NOMO-1 (cell line): Measurements from ENCODE around the gene HCAR1.
"Not testable (repeated sequence)": the region's sequence is repeated elsewhere in the genome, so short reads cannot be mapped to it uniquely, and the experiment has no call there.

Experiments
- DNase-seq, 2 experiments: peaks; one replicate each; lab custom pipeline; 2025; ENCODE audit not compliant: unreplicated experiment in 2 of 2; lab: John Stamatoyannopoulos, UW

Gene HCAR1

GRCh38 chr12:122722387-122722786 is 8.3 kb downstream of the HCAR1 start:
- DNase-seq, result peak; percentile 21 to 50

- no peak for DNase-seq
These were observed 9.5 kb downstream of the HCAR1 start for GRCh38 chr12:122721057-122721545.

GRCh38 chr12:122716658-122717057 is 14.0 kb downstream of the HCAR1 start, which contains the start of gene HCAR3:
HCAR3 (minus strand) TSS chr12:122716811; CDS start chr12:122716737, 74 bp downstream.
- DNase-seq, result peak; percentile 38 to 82

GRCh38 chr12:122715211-122715610 is 15.4 kb downstream of the HCAR1 start:
- DNase-seq, result not testable (repeated sequence)

- not testable (repeated sequence) for DNase-seq
These were observed 17.0 kb downstream of the HCAR1 start for GRCh38 chr12:122713491-122714188.

- peak; percentile 75 to 85 for DNase-seq
These were observed 19.4 kb downstream of the HCAR1 start for GRCh38 chr12:122711266-122711665.

GRCh38 chr12:122710341-122710740 is 20.3 kb downstream of the HCAR1 start:
- not testable (repeated sequence) for DNase-seq

- not testable (repeated sequence) for DNase-seq
These were observed 21.4 kb downstream of the HCAR1 start for GRCh38 chr12:122709287-122709686.

GRCh38 chr12:122703841-122704240 is 26.8 kb downstream of the HCAR1 start:
- not testable (repeated sequence) for DNase-seq

- peak; percentile 75 to 96 for DNase-seq
These were observed 27.6 kb downstream of the HCAR1 start, which contains the start of gene HCAR2 for GRCh38 chr12:122702890-122703611. HCAR2 (minus strand) TSS chr12:122703357; CDS start chr12:122703283, 74 bp downstream.

GRCh38 chr12:122701481-122701880 is 29.2 kb downstream of the HCAR1 start:
- DNase-seq, result not testable (repeated sequence)

GRCh38 chr12:122700038-122700710 is 30.5 kb downstream of the HCAR1 start:
- DNase-seq, result not testable (repeated sequence)

- not testable (repeated sequence) for DNase-seq
These were observed 33.7 kb downstream of the HCAR1 start for GRCh38 chr12:122696922-122697321.

GRCh38 chr12:122691566-122691965 is 39.1 kb downstream of the HCAR1 start:
- DNase-seq, result no peak

GRCh38 chr12:122688291-122688690 is 42.4 kb downstream of the HCAR1 start:
- no peak for DNase-seq

GRCh38 chr12:122687086-122687485 is 43.6 kb downstream of the HCAR1 start:
- DNase-seq, result no peak

GRCh38 chr12:122686538-122686937 is 44.1 kb downstream of the HCAR1 start:
- DNase-seq, result no peak

GRCh38 chr12:122684297-122684813 is 46.3 kb downstream of the HCAR1 start:
- DNase-seq, result no peak

- peak; percentile 64 to 94 for DNase-seq
These were observed 48.8 kb downstream of the HCAR1 start for GRCh38 chr12:122681814-122682213.

- DNase-seq, result not testable (repeated sequence)
These were observed 49.7 kb downstream of the HCAR1 start for GRCh38 chr12:122680989-122681388.

GRCh38 chr12:122676781-122677180 is 53.9 kb downstream of the HCAR1 start:
- DNase-seq, result not testable (repeated sequence)
